HEK293 (cell line): ENCODE data around the gene ORMDL1.

ENCODE experiments used
- CTCF ChIA-PET: fragments of 350-600 bp; formaldehyde crosslinking; extraction: SDS; loops from one replicate; lab custom pipeline; 2021; ENCODE audit warnings: antibody characterized with exemption; lab: Yijun Ruan, JAX
- POLR2A ChIA-PET: fragments of 300-600 bp; formaldehyde crosslinking; extraction: SDS; loops from one replicate; lab custom pipeline; 2020; ENCODE audit warnings: antibody characterized with exemption, inconsistent platforms; lab: Yijun Ruan, JAX
- H3K27ac ChIP-seq: fragments of 200-500 bp; sonication (Bioruptor generic); 2 replicates; pipeline ENCODE4 v1.5.1; 2014; ENCODE audit warnings: low read depth, low read length, control low read depth, inconsistent platforms; ENCODE audit errors: extremely low read depth
- H3K36me3 ChIP-seq, 2 experiments: fragments of 200-500 bp in 1 of 2; sonication (Bioruptor generic) in 1 of 2; 1 replicate in 1 of 2; 2 replicates in 1 of 2; pipeline ENCODE4 v1.5.1; 2014 to 2017; ENCODE audit warnings: inconsistent platforms in 2 of 2, low read length in 2 of 2; ENCODE audit not compliant: control insufficient read depth in 2 of 2, insufficient read depth in 1 of 2
- H3K4me1 ChIP-seq: fragments of 200-500 bp; sonication (Bioruptor generic); 2 replicates; pipeline ENCODE4 v1.5.1; 2014; ENCODE audit warnings: mild to moderate bottlenecking, low read length, inconsistent platforms; ENCODE audit not compliant: control insufficient read depth, insufficient read depth
- H3K4me3 ChIP-seq: 2 replicates; pipeline ENCODE4 v1.5.1; 2011; ENCODE audit warnings: low read depth, mild to moderate bottlenecking, control low read depth, low read length, moderate library complexity
- H3K9me3 ChIP-seq: fragments of 200-500 bp; sonication (Bioruptor generic); 2 replicates; pipeline ENCODE4 v1.5.1; 2014; ENCODE audit warnings: low read depth, low read length, inconsistent platforms; ENCODE audit not compliant: control insufficient read depth, insufficient read depth
- BCL11A ChIP-seq: fragments of 450-650 bp; formaldehyde crosslinking; IDR thresholded peaks from 2 replicates; pipeline ENCODE4 v1.5.1; 2016; ENCODE audit warnings: low read depth, missing biosample characterization, missing genetic modification characterization
- MYNN ChIP-seq: fragments of 450-650 bp; formaldehyde crosslinking; IDR thresholded peaks from 2 replicates; pipeline ENCODE4 v1.5.1; 2016; ENCODE audit warnings: missing biosample characterization, missing genetic modification characterization, borderline replicate concordance
- ZBTB1 ChIP-seq: fragments of 450-650 bp; formaldehyde crosslinking; IDR thresholded peaks from 2 replicates; pipeline ENCODE4 v1.5.1; 2016; ENCODE audit warnings: missing biosample characterization, missing genetic modification characterization
- ZBTB20 ChIP-seq: fragments of 450-650 bp; formaldehyde crosslinking; IDR thresholded peaks from 2 replicates; pipeline ENCODE4 v1.5.1; 2016; ENCODE audit warnings: missing biosample characterization, missing genetic modification characterization
- ZFP69B ChIP-seq: fragments of 450-650 bp; formaldehyde crosslinking; IDR thresholded peaks from 2 replicates; pipeline ENCODE4 v1.5.1; 2016; ENCODE audit warnings: missing biosample characterization, missing genetic modification characterization
- ZNF16 ChIP-seq: fragments of 450-650 bp; formaldehyde crosslinking; IDR thresholded peaks from 2 replicates; pipeline ENCODE4 v1.5.1; 2016; ENCODE audit warnings: low read depth, missing biosample characterization, missing genetic modification characterization
- ZNF174 ChIP-seq: fragments of 450-650 bp; formaldehyde crosslinking; IDR thresholded peaks from 2 replicates; pipeline ENCODE4 v1.5.0; 2017; ENCODE audit warnings: missing biosample characterization, mild to moderate bottlenecking, missing genetic modification characterization
- ZNF366 ChIP-seq: fragments of 450-650 bp; formaldehyde crosslinking; conservative IDR thresholded peaks from 2 replicates; pipeline ENCODE4 v1.5.1; 2016; ENCODE audit warnings: missing biosample characterization, missing genetic modification characterization
- ZNF423 ChIP-seq: fragments of 450-650 bp; formaldehyde crosslinking; IDR thresholded peaks from 2 replicates; pipeline ENCODE4 v1.5.1; 2016; ENCODE audit warnings: missing biosample characterization, missing genetic modification characterization
- ZNF426 ChIP-seq: fragments of 450-650 bp; formaldehyde crosslinking; IDR thresholded peaks from 2 replicates; pipeline ENCODE4 v1.5.1; 2017; ENCODE audit warnings: missing biosample characterization, missing genetic modification characterization, mild to moderate bottlenecking, inconsistent platforms, moderate library complexity
- ZNF548 ChIP-seq: fragments of 450-650 bp; formaldehyde crosslinking; IDR thresholded peaks from 2 replicates; pipeline ENCODE4 v1.5.1; 2016; ENCODE audit warnings: missing biosample characterization, missing genetic modification characterization
- ZNF600 ChIP-seq: fragments of 450-650 bp; formaldehyde crosslinking; IDR thresholded peaks from 2 replicates; pipeline ENCODE4 v1.5.1; 2016; ENCODE audit warnings: missing biosample characterization, missing genetic modification characterization
- ZNF621 ChIP-seq: fragments of 450-650 bp; formaldehyde crosslinking; IDR thresholded peaks from 2 replicates; pipeline ENCODE4 v1.5.1; 2017; ENCODE audit warnings: missing biosample characterization, missing genetic modification characterization
- ZNF747 ChIP-seq: fragments of 450-650 bp; formaldehyde crosslinking; IDR thresholded peaks from 2 replicates; pipeline ENCODE4 v1.5.1; 2016; ENCODE audit warnings: missing biosample characterization, missing genetic modification characterization
- ZNF76 ChIP-seq: fragments of 450-650 bp; formaldehyde crosslinking; IDR thresholded peaks from 2 replicates; pipeline ENCODE4; 2016; ENCODE audit warnings: low read depth, missing biosample characterization, missing genetic modification characterization, borderline replicate concordance
- TF ChIP-seq, protein P1 (sequence below): fragments of 450-650 bp; formaldehyde crosslinking; IDR thresholded peaks from 2 replicates; pipeline ENCODE4 v1.5.1; 2016; ENCODE audit warnings: missing biosample characterization, missing genetic modification characterization
- TF ChIP-seq, protein P2 (sequence below): fragments of 450-650 bp; formaldehyde crosslinking; IDR thresholded peaks from 2 replicates; pipeline ENCODE4 v1.5.1; 2016; ENCODE audit warnings: missing biosample characterization, missing genetic modification characterization
- TF ChIP-seq, protein P3 (sequence below): fragments of 450-650 bp; formaldehyde crosslinking; IDR thresholded peaks from 2 replicates; pipeline ENCODE4 v1.5.1; 2017; ENCODE audit warnings: missing biosample characterization, missing genetic modification characterization
- TF ChIP-seq, protein P4 (sequence below): fragments of 450-650 bp; formaldehyde crosslinking; IDR thresholded peaks from 2 replicates; pipeline ENCODE4 v1.5.1; 2016; ENCODE audit warnings: missing biosample characterization, missing genetic modification characterization

Gene ORMDL1

DNA sequence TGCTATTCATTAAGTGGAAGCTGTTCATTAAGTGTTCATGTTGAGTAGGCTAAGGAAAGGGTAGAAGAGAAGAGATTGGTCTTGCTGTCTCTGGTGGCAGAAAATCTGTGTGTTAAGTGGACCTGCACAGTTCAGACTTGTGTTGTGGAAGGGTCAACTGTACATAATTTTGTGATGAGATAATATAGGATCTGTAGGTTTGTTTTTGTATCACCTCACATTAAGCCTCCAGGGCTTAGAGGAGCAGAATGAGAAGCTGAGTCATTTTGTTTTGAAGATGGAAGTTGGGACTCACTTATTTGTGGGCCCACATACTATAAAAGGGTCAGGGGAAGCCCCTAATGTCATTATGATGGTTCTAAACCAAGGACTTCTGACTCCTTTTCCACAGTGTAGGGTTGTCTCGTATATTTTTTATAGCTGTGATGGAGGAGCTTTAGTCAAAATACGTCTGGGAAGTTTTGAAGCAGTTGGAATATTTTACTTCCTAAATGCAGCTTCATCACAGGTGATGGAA lies 18.3 kb upstream of the ORMDL1 start:
- H3K36me3 ChIP-seq: peaks cover 12 to 24% of the 10 kb centered on the region in 2 experiments
- no peaks in the 10 kb centered on the region for H3K9me3 ChIP-seq
- CTCF ChIA-PET: interaction anchor here (0.7 to 1.7 kb wide), 4 partner anchors 9 to 261 kb away, joined by 3 to 4 read pairs (median 3); no protein-coding TSS in a partner anchor
- H3K4me1 ChIP-seq: peaks cover 9% of the 10 kb centered on the region; the same call in 1 of the 2 replicates
- TF ChIP-seq ZNF600 (tag by site-specific recombination) (peak; percentile 42; the same call in 1 of the 2 replicates), MYNN (tag by site-specific recombination) (no peak), ZNF423 (no peak), ZFP69B (tag by site-specific recombination) (peak; percentile 47; the same call in 1 of the 2 replicates)
- TF ChIP-seq, protein P1, sequence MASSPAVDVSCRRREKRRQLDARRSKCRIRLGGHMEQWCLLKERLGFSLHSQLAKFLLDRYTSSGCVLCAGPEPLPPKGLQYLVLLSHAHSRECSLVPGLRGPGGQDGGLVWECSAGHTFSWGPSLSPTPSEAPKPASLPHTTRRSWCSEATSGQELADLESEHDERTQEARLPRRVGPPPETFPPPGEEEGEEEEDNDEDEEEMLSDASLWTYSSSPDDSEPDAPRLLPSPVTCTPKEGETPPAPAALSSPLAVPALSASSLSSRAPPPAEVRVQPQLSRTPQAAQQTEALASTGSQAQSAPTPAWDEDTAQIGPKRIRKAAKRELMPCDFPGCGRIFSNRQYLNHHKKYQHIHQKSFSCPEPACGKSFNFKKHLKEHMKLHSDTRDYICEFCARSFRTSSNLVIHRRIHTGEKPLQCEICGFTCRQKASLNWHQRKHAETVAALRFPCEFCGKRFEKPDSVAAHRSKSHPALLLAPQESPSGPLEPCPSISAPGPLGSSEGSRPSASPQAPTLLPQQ (tag by site-specific recombination): peak; percentile 72
- no peak overlapping the region for H3K4me3 ChIP-seq
- H3K27ac ChIP-seq: no peak overlapping the region
- POLR2A ChIA-PET: no interaction called here

DNA sequence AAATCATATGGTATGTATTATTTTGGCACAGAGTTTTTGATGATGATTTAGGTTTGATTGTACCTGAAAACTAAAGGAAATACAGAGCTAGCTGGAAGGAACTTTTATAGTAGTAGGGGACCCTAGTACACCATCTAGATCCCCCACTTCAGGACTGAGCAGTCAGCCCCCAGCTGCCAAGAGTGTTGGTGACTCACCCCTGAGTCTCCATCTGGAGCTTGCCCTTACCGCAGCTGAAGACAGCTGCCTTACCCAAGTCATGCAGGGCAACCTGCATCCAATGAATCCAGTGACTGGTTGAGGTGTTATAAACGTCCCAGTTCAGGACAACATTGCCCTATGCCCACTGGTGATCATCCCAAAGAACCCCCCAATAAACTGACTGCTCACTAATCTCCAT lies 15.4 kb upstream of the ORMDL1 start:
- ChIA-PET POLR2A (no interaction called here), CTCF (interaction anchor here (0.9 to 2.4 kb wide), 6 partner anchors 10 to 273 kb away, joined by 4 to 14 read pairs (median 6); no protein-coding TSS in a partner anchor)
- H3K4me1 ChIP-seq: peaks cover 9% of the 10 kb centered on the region; the same call in 1 of the 2 replicates
- TF ChIP-seq ZNF621 (tag by site-specific recombination): no peak
- TF ChIP-seq, protein P2, sequence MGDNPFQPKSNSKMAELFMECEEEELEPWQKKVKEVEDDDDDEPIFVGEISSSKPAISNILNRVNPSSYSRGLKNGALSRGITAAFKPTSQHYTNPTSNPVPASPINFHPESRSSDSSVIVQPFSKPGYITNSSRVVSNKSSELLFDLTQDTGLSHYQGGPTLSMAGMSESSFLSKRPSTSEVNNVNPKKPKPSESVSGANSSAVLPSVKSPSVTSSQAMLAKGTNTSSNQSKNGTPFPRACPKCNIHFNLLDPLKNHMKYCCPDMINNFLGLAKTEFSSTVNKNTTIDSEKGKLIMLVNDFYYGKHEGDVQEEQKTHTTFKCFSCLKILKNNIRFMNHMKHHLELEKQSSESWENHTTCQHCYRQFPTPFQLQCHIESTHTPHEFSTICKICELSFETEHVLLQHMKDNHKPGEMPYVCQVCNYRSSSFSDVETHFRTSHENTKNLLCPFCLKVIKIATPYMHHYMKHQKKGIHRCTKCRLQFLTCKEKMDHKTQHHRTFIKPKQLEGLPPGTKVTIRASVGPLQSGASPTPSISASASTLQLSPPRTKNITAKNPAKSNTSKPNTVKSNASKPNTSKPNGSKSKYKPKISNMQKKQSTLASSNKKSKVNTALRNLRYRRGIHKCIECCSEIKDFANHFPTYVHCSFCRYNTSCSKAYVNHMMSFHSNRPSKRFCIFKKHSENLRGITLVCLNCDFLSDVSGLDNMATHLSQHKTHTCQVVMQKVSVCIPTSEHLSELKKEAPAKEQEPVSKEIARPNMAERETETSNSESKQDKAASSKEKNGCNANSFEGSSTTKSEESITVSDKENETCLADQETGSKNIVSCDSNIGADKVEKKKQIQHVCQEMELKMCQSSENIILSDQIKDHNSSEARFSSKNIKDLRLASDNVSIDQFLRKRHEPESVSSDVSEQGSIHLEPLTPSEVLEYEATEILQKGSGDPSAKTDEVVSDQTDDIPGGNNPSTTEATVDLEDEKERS (tag by site-specific recombination): no peak
- TF ChIP-seq, protein P3, sequence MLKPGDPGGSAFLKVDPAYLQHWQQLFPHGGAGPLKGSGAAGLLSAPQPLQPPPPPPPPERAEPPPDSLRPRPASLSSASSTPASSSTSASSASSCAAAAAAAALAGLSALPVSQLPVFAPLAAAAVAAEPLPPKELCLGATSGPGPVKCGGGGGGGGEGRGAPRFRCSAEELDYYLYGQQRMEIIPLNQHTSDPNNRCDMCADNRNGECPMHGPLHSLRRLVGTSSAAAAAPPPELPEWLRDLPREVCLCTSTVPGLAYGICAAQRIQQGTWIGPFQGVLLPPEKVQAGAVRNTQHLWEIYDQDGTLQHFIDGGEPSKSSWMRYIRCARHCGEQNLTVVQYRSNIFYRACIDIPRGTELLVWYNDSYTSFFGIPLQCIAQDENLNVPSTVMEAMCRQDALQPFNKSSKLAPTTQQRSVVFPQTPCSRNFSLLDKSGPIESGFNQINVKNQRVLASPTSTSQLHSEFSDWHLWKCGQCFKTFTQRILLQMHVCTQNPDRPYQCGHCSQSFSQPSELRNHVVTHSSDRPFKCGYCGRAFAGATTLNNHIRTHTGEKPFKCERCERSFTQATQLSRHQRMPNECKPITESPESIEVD (tag by site-specific recombination): no peak
- no peak for TF ChIP-seq ZNF76 (tag by site-specific recombination)
- no peak for TF ChIP-seq ZNF16 (tag by site-specific recombination)
- H3K9me3 ChIP-seq: no peaks in the 10 kb centered on the region
- H3K27ac ChIP-seq: no peak overlapping the region
- no peak overlapping the region for H3K4me3 ChIP-seq
- peaks cover 15 to 40% of the 10 kb centered on the region in 2 experiments; a peak in 2 of 3 replicates for H3K36me3 ChIP-seq

DNA sequence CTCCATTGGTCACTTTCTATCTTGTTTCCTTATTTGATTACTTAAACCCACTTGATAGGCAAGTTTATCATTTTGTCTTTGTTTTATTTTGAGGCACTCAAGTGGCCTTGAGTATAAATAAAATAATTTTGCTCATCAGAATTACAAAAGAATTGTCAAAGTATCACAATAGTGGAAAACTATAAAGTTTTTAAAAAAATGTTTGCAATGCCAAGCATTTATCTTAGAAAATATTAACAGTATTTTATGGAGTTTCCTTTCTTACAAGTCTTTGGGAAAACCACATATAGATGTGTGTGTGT lies 14.8 kb upstream of the ORMDL1 start:
- no peak for TF ChIP-seq ZNF174 (tag by site-specific recombination)
- TF ChIP-seq ZNF747: no peak
- TF ChIP-seq, protein P4, sequence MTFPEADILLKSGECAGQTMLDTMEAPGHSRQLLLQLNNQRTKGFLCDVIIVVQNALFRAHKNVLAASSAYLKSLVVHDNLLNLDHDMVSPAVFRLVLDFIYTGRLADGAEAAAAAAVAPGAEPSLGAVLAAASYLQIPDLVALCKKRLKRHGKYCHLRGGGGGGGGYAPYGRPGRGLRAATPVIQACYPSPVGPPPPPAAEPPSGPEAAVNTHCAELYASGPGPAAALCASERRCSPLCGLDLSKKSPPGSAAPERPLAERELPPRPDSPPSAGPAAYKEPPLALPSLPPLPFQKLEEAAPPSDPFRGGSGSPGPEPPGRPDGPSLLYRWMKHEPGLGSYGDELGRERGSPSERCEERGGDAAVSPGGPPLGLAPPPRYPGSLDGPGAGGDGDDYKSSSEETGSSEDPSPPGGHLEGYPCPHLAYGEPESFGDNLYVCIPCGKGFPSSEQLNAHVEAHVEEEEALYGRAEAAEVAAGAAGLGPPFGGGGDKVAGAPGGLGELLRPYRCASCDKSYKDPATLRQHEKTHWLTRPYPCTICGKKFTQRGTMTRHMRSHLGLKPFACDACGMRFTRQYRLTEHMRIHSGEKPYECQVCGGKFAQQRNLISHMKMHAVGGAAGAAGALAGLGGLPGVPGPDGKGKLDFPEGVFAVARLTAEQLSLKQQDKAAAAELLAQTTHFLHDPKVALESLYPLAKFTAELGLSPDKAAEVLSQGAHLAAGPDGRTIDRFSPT (tag by site-specific recombination): no peak
- TF ChIP-seq BCL11A: no peak
- TF ChIP-seq ZBTB20 (tag by site-specific recombination): no peak
- TF ChIP-seq ZBTB1 (tag by site-specific recombination): no peak
- TF ChIP-seq ZNF548: no peak
- TF ChIP-seq ZNF426 (tag by site-specific recombination): no peak
- no peak for TF ChIP-seq ZNF366 (tag by site-specific recombination)
- Histone ChIP-seq H3K4me1 (peaks cover 9% of the 10 kb centered on the region; the same call in 1 of the 2 replicates), H3K27ac (no peak overlapping the region), H3K36me3 (peaks cover 21 to 44% of the 10 kb centered on the region in 2 experiments), H3K4me3 (no peak overlapping the region), H3K9me3 (no peaks in the 10 kb centered on the region)
- ChIA-PET POLR2A (interaction anchor here (0.6 to 0.7 kb wide), 2 partner anchors 127 to 1879 kb away, joined by 4 to 5 read pairs; no protein-coding TSS in a partner anchor), CTCF (interaction anchor here (0.6 to 2.4 kb wide), 17 partner anchors 9 to 491 kb away, joined by 3 to 14 read pairs (median 4); partner anchors contain the start of gene MSTN)
